Lower lobe of right lung (tissue), 2 donors: ENCODE data around the gene FRMPD1. TPM values are rescaled to one million over a fixed set of nuclear protein-coding genes. Genes with fewer than 3 reads are reported as not detected.
A peak's percentile ranks its signal among the peaks of the same experiment; 100 is the strongest.

Source experiments
- ATAC-seq, 2 donors: fragments of 200-7000 bp; cut with Tn5 transposase; one replicate each; pipeline ENCODE4 v1.9.1; 2020 to 2022; ENCODE audit warnings: mild to moderate bottlenecking in 2 of 2, moderate library complexity in 2 of 2
- DNase-seq: peaks from one replicate; pipeline ENCODE4 v3.0.0-alpha.2; 2020
- H3K27ac ChIP-seq: fragments of 200-600 bp; one replicate; pipeline ENCODE4 v1.8.0; 2022
- H3K27me3 ChIP-seq: fragments of 200-600 bp; one replicate; pipeline ENCODE4 v1.8.0; 2022; ENCODE audit warnings: low read depth
- H3K36me3 ChIP-seq: fragments of 200-600 bp; one replicate; pipeline ENCODE4 v1.8.0; 2022; ENCODE audit warnings: mild to moderate bottlenecking
- H3K4me1 ChIP-seq: fragments of 200-600 bp; one replicate; pipeline ENCODE4 v1.8.0; 2022
- H3K4me3 ChIP-seq: fragments of 200-600 bp; one replicate; pipeline ENCODE4 v1.8.0; 2022; ENCODE audit warnings: mild to moderate bottlenecking
- H3K9me3 ChIP-seq: fragments of 200-600 bp; one replicate; pipeline ENCODE4 v1.8.0; 2022
- CTCF ChIP-seq: fragments of 200-600 bp; IDR thresholded peaks from one replicate; pipeline ENCODE4 v1.8.0; 2022; ENCODE audit warnings: antibody characterized with exemption, mild to moderate bottlenecking
- intact Hi-C: fragments of 100-400 bp; cut with DNase I; formaldehyde crosslinking; loops from one replicate; pipeline ENCODE4 v1.11.0; 2022
- total RNA-seq: library from RNA; stranded (reverse); fragmentation: NEBNext Ultra II Directional; extraction: Animal tissue kit (Norgen Biotek cat#: 25700); gene quantifications from one replicate; pipeline ENCODE4 v1.2.1, GENCODE V29; 2021
- donor health status: DM: no; HTN: yes; CAD: no; lungs with severe emphysema.

The FRMPD1 gene
- total RNA-seq, 1 donor from 2014 or later: 0.06 TPM

- Histone ChIP-seq H3K27ac (no peak overlapping the region), H3K4me1 (no peaks in the 10 kb centered on the region), H3K27me3 (peaks cover 9% of the 10 kb centered on the region), H3K4me3 (no peak overlapping the region), H3K9me3 (no peaks in the 10 kb centered on the region), H3K36me3 (no peaks in the 10 kb centered on the region)
- ATAC-seq (no peak), DNase-seq (no peak)
- no peak for TF ChIP-seq CTCF
- intact Hi-C loops: no loop called here
Observed at GRCh38 chr9:37632479-37632878, 18.3 kb upstream of the FRMPD1 start.

- Histone ChIP-seq H3K4me3 (no peak overlapping the region), H3K9me3 (no peaks in the 10 kb centered on the region), H3K4me1 (no peaks in the 10 kb centered on the region), H3K27me3 (peaks cover 16% of the 10 kb centered on the region), H3K27ac (no peak overlapping the region), H3K36me3 (no peaks in the 10 kb centered on the region)
- intact Hi-C loops: no loop called here
- peak in 1 of 2 donors; percentile 19 for ATAC-seq
- DNase-seq: no peak
- TF ChIP-seq CTCF: no peak
Observed at GRCh38 chr9:37635808-37636207, 14.9 kb upstream of the FRMPD1 start.

GRCh38 chr9:37636511-37637448, 14.0 kb upstream of the FRMPD1 start:
- TF ChIP-seq CTCF: no peak
- H3K27ac ChIP-seq: no peak overlapping the region
- DNase-seq (no peak), ATAC-seq (no peak)
- H3K27me3 ChIP-seq: peaks cover 16% of the 10 kb centered on the region
- H3K4me3 ChIP-seq: no peak overlapping the region
- no peaks in the 10 kb centered on the region for H3K4me1 ChIP-seq
- no peaks in the 10 kb centered on the region for H3K9me3 ChIP-seq
- intact Hi-C loops: no loop called here
- H3K36me3 ChIP-seq: no peaks in the 10 kb centered on the region

DNA sequence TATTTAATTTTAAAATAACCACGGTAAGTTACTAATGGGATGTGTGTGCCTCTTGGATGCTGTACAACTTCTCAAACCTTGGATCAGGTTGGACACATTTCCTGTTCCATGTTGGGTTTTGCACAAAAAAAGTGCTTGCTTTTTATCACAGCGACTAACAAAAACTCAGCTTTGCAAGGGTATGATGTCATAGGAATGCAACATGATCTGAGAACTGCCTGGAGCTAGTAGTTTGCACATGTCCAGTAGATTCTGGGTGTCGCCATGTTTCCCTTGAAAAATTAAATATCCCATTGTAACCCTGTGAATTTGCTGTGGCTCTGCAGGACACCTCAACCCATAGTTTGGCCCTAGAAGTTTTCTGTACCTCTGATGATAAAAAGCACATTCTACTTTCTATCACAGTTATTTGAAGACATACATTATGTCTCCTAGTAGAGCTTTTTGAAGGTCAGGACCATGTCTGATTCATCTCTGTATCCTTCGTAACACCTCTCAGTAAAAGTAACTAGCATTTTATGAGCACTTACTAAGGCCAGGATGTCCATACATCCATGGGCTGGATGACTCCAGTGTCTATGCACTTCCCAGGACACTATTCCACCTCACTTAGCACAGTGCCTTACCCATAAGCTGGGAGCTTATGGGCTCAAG, 11.5 kb upstream of the FRMPD1 start:
- H3K36me3 ChIP-seq: no peaks in the 10 kb centered on the region
- intact Hi-C loops: no loop called here

GRCh38 chr9:37639841-37640240, 10.9 kb upstream of the FRMPD1 start:
- intact Hi-C loops: no loop called here
- no peaks in the 10 kb centered on the region for H3K9me3 ChIP-seq
- no peaks in the 10 kb centered on the region for H3K36me3 ChIP-seq
- H3K27ac ChIP-seq: no peak overlapping the region
- H3K4me3 ChIP-seq: no peak overlapping the region
- H3K4me1 ChIP-seq: no peaks in the 10 kb centered on the region
- H3K27me3 ChIP-seq: peaks cover 29% of the 10 kb centered on the region
- ATAC-seq (no peak), DNase-seq (no peak)
- no peak for TF ChIP-seq CTCF

More for the DNA sequence above, 11.5 kb upstream of the FRMPD1 start:
- no peaks in the 10 kb centered on the region for H3K4me1 ChIP-seq
- no peak overlapping the region for H3K27ac ChIP-seq
- TF ChIP-seq CTCF: no peak
- ATAC-seq: no peak
- no peaks in the 10 kb centered on the region for H3K9me3 ChIP-seq
- H3K4me3 ChIP-seq: no peak overlapping the region
- DNase-seq: no peak
- H3K27me3 ChIP-seq: peaks cover 23% of the 10 kb centered on the region
